Left colon (tissue), 2 donors: ENCODE data around the gene SSC4D. TPM values are rescaled to one million over a fixed set of nuclear protein-coding genes. Genes with fewer than 3 reads are reported as not detected.
A peak's percentile ranks its signal among the peaks of the same experiment; 100 is the strongest.
"Not testable (repeated sequence)": the region's sequence is repeated elsewhere in the genome, so short reads cannot be mapped to it uniquely, and the experiment has no call there.

Experiments used
- ATAC-seq: fragments of 200-7000 bp; cut with Tn5 transposase; one replicate; pipeline ENCODE4 v1.9.1; 2020; ENCODE audit warnings: mild to moderate bottlenecking, moderate library complexity
- DNase-seq, 2 donors: peaks; one replicate each; pipeline ENCODE4 v3.0.0-alpha.2; 2020
- intact Hi-C, 2 donors: fragments of 100-400 bp; cut with DNase I in 1 of 2; cut with micrococcal nuclease in 1 of 2; formaldehyde crosslinking; loops; one replicate each; pipeline versions ENCODE4 v1.11.2 to v1.14.0; 2022; cut with DNase I, micrococcal nuclease
- total RNA-seq, 2 donors: library from RNA; stranded (reverse); fragmentation: NEBNext Ultra II Directional; extraction: Animal tissue kit (Norgen Biotek cat#: 25700); gene quantifications; one replicate each; pipeline ENCODE4 v1.2.1, GENCODE V29; 2021
- donor health status: DM: no; HTN: no; CAD: no.
- donor health status: DM: yes; HTN: yes; CAD: no.

SSC4D gene
- total RNA-seq, 2 donors from 2014 or later = 0.15 to 0.50 TPM

GRCh38 chr7:76393116-76394031 is 16.1 kb downstream of the SSC4D start:
- intact Hi-C loops = no loop called here

GRCh38 chr7:76392531-76393115 is 16.9 kb downstream of the SSC4D start:
- DNase-seq (no peak), ATAC-seq (peak; percentile 6)
- intact Hi-C loops = no loop called here

More at GRCh38 chr7:76393116-76394031, 16.1 kb downstream of the SSC4D start:
- peak; percentile 85 for ATAC-seq
- DNase-seq = peak; percentile 97

- no peak for ATAC-seq
These were observed 19.4 kb downstream of the SSC4D start for GRCh38 chr7:76390092-76390491.

GRCh38 chr7:76387789-76388188 is 21.7 kb downstream of the SSC4D start:
- intact Hi-C loops, DNase-seq: not testable (repeated sequence)
- ATAC-seq = peak; percentile 65

More at GRCh38 chr7:76390092-76390491, 19.4 kb downstream of the SSC4D start:
- no peak for DNase-seq
- intact Hi-C loops = no loop called here

GRCh38 chr7:76386691-76387260 is 22.7 kb downstream of the SSC4D start:
- ATAC-seq (no peak), DNase-seq (no peak)
- intact Hi-C loops = no loop called here

GRCh38 chr7:76383089-76383944 is 26.2 kb downstream of the SSC4D start:
- DNase-seq (no peak), ATAC-seq (no peak)
- intact Hi-C loops = no loop called here

- no peak for ATAC-seq
- no peak for DNase-seq
These were observed 27.7 kb downstream of the SSC4D start for GRCh38 chr7:76381814-76382213.

GRCh38 chr7:76380623-76380966 is 28.9 kb downstream of the SSC4D start:
- DNase-seq = no peak
- intact Hi-C loops = no loop called here
- no peak for ATAC-seq

More at GRCh38 chr7:76381814-76382213, 27.7 kb downstream of the SSC4D start:
- intact Hi-C loops = no loop called here

GRCh38 chr7:76377186-76377918 is 32.1 kb downstream of the SSC4D start:
- DNase-seq = no peak
- intact Hi-C loops = no loop called here
- ATAC-seq = no peak

- intact Hi-C loops = no loop called here
- ATAC-seq = no peak
- no peak for DNase-seq
These were observed 34.2 kb downstream of the SSC4D start for GRCh38 chr7:76375251-76375650.

GRCh38 chr7:76372984-76373833 is 36.3 kb downstream of the SSC4D start:
- no peak for DNase-seq

GRCh38 chr7:76371396-76371795 is 38.1 kb downstream of the SSC4D start:
- DNase-seq = no peak
- intact Hi-C loops = no loop called here
- no peak for ATAC-seq

More at GRCh38 chr7:76372984-76373833, 36.3 kb downstream of the SSC4D start:
- ATAC-seq = peak; percentile 33
- intact Hi-C loops = no loop called here

GRCh38 chr7:76369018-76369417 is 40.5 kb downstream of the SSC4D start:
- ATAC-seq = no peak
- DNase-seq = no peak
- intact Hi-C loops = no loop called here

GRCh38 chr7:76368190-76368589 is 41.3 kb downstream of the SSC4D start:
- intact Hi-C loops = no loop called here
- ATAC-seq (no peak), DNase-seq (no peak)

GRCh38 chr7:76364198-76364584 is 45.3 kb downstream of the SSC4D start:
- ATAC-seq = no peak
- intact Hi-C loops = no loop called here

GRCh38 chr7:76363754-76364153 is 45.7 kb downstream of the SSC4D start:
- intact Hi-C loops, ATAC-seq, DNase-seq: not testable (repeated sequence)

More at GRCh38 chr7:76364198-76364584, 45.3 kb downstream of the SSC4D start:
- DNase-seq = no peak

GRCh38 chr7:76359978-76360638 is 49.4 kb downstream of the SSC4D start:
- intact Hi-C loops = no loop called here
- no peak for DNase-seq
- ATAC-seq = no peak
